Measurements from ENCODE around the gene SCNN1A. TPM values are rescaled to one million over a fixed set of nuclear protein-coding genes. Genes with fewer than 3 reads are reported as not detected.

The SCNN1A gene
- total and polyA plus RNA-seq, 2 of the 13 experiments (the other 11 are each of a cell fraction or from before 2014, with no cell fraction given): 1.5 to 14.6 TPM

- TF ChIP-seq ZNF567 (CRISPR knock-in tag; IDR thresholded peaks at IDR 0.05; ENCODE audit: borderline replicate concordance): no peak
- no peak for TF ChIP-seq ZFP37 (CRISPR knock-in tag; IDR thresholded peaks at IDR 0.05; ENCODE audit: borderline replicate concordance)
- TF ChIP-seq ZSCAN29 (CRISPR knock-in tag; conservative IDR thresholded peaks at IDR 0.05): no peak
- no peak for TF ChIP-seq POLR2AphosphoS2 (IDR thresholded peaks at IDR 0.05; ENCODE audit: low read depth, low read length)
- TF ChIP-seq ZNF839 (CRISPR knock-in tag; IDR thresholded peaks at IDR 0.05; ENCODE audit: borderline replicate concordance): no peak
- no peak for TF ChIP-seq NFYC (CRISPR knock-in tag; IDR thresholded peaks at IDR 0.05)
- TF ChIP-seq MEIS1 (CRISPR knock-in tag; IDR thresholded peaks at IDR 0.05; ENCODE audit: borderline replicate concordance): 0 out of 2 replicates have a peak, but pooled peaks have one; percentile 25
- TF ChIP-seq REPIN1 (CRISPR knock-in tag; IDR thresholded peaks at IDR 0.05; ENCODE audit: borderline replicate concordance, low read depth): no peak
- no peak for TF ChIP-seq LCORL (IDR thresholded peaks at IDR 0.05)
- peak; percentile 76; the same call in 1 of the 2 replicates for TF ChIP-seq LCORL (CRISPR knock-in tag; IDR thresholded peaks at IDR 0.05)
- no peak for TF ChIP-seq ZBTB3 (CRISPR knock-in tag; IDR thresholded peaks at IDR 0.05; ENCODE audit: borderline replicate concordance, low read depth)
- TF ChIP-seq ZFP91 (CRISPR knock-in tag; IDR thresholded peaks at IDR 0.05; ENCODE audit: borderline replicate concordance): no peak; the same call in 1 of the 2 replicates
- no peak for TF ChIP-seq JUN (CRISPR knock-in tag; IDR thresholded peaks at IDR 0.05)
- no peak; the same call in 1 of the 2 replicates for TF ChIP-seq THAP9 (CRISPR knock-in tag; IDR thresholded peaks at IDR 0.05; ENCODE audit: borderline replicate concordance)
- no peak; the same call in 1 of the 2 replicates for TF ChIP-seq SOX5 (CRISPR knock-in tag; IDR thresholded peaks at IDR 0.05; ENCODE audit: borderline replicate concordance)
- no peak for TF ChIP-seq E2F2 (CRISPR knock-in tag; IDR thresholded peaks at IDR 0.05; ENCODE audit: borderline replicate concordance)
- no peak for TF ChIP-seq EHMT2 (IDR thresholded peaks at IDR 0.05; ENCODE audit: borderline replicate concordance, low read depth, low read length)
- TF ChIP-seq ZNF230 (CRISPR knock-in tag; IDR thresholded peaks at IDR 0.05): no peak
- TF ChIP-seq ELF4 (CRISPR knock-in tag; IDR thresholded peaks at IDR 0.05; ENCODE audit: borderline replicate concordance): no peak
- TF ChIP-seq ZBTB2 (CRISPR knock-in tag; IDR thresholded peaks at IDR 0.05; ENCODE audit: low read depth): no peak
- no peak for TF ChIP-seq ZNF468 (CRISPR knock-in tag; IDR thresholded peaks at IDR 0.05)
- no peak for TF ChIP-seq ZNF841 (CRISPR knock-in tag; IDR thresholded peaks at IDR 0.05; ENCODE audit: borderline replicate concordance)
- no peak for TF ChIP-seq REL (CRISPR knock-in tag; conservative IDR thresholded peaks at IDR 0.05)
These were observed 39.8 kb downstream of the SCNN1A start (continued) for GRCh38 chr12:6335451-6336078.

All from HepG2 (cell line).